CD4-positive, alpha-beta T cell (primary cell): Measurements from ENCODE around the gene DDIT4L. TPM values are rescaled to one million over a fixed set of nuclear protein-coding genes. Genes with fewer than 3 reads are reported as not detected.
"Not testable (repeated sequence)": the region's sequence is repeated elsewhere in the genome, so short reads cannot be mapped to it uniquely, and the experiment has no call there.

ENCODE experiments used
- ATAC-seq: fragments of 200-7000 bp; cut with Tn5 transposase; one replicate; pipeline ENCODE4 v1.10.0; 2022; ENCODE audit warnings: mild to moderate bottlenecking; ENCODE audit not compliant: poor library complexity
- CTCF ChIA-PET: fragments of 350-600 bp; sonication (Branson Sonifier 250); formaldehyde crosslinking; loops from one replicate; lab custom pipeline; 2021; ENCODE audit warnings: antibody characterized with exemption, inconsistent platforms; lab: Charles Lee
- POLR2A ChIA-PET: fragments of 350-600 bp; sonication (Branson Sonifier 250); formaldehyde crosslinking; loops from one replicate; lab custom pipeline; 2021; ENCODE audit warnings: antibody characterized with exemption, inconsistent platforms; lab: Charles Lee
- DNase-seq, 14 experiments: peaks; one replicate each; pipeline ENCODE4 v3.0.0-alpha.2; 2013 to 2020; ENCODE audit warnings: mixed read lengths in 2 of 14
- H3K27ac ChIP-seq, 2 donors: one replicate each; pipeline versions ENCODE4 v1.5.1 to v1.7.0; 2013; ENCODE audit warnings: low read length in 2 of 2, low read depth in 1 of 2, mild to moderate bottlenecking in 1 of 2
- H3K27me3 ChIP-seq, 2 experiments: 1 replicate in 1 of 2; 2 replicates in 1 of 2; pipeline versions ENCODE4 v1.6.1 to v1.7.0; 2013; ENCODE audit warnings: low read length in 2 of 2, control low read depth in 1 of 2, mild to moderate bottlenecking in 1 of 2, moderate library complexity in 1 of 2; ENCODE audit not compliant: insufficient read depth in 2 of 2, control insufficient read depth in 1 of 2
- H3K36me3 ChIP-seq: one replicate; pipeline ENCODE4 v1.6.1; 2013; ENCODE audit warnings: low read length, control low read depth; ENCODE audit not compliant: insufficient read depth
- H3K4me1 ChIP-seq: one replicate; pipeline ENCODE4 v1.6.1; 2013; ENCODE audit warnings: low read length, control low read depth; ENCODE audit not compliant: insufficient read depth
- H3K4me3 ChIP-seq: one replicate; pipeline ENCODE4 v1.5.1; 2013; ENCODE audit warnings: mild to moderate bottlenecking, low read length, moderate library complexity
- H3K9me3 ChIP-seq, 2 experiments: 1 replicate in 1 of 2; 2 replicates in 1 of 2; pipeline versions ENCODE4 v1.6.1 to v1.7.0; 2013; ENCODE audit warnings: low read length in 2 of 2, mild to moderate bottlenecking in 2 of 2, control low read depth in 1 of 2, moderate library complexity in 1 of 2; ENCODE audit not compliant: control insufficient read depth in 1 of 2, insufficient read depth in 1 of 2
- H3K27ac Mint-ChIP-seq: one replicate; pipeline ENCODE4 v1.8.0; 2020; ENCODE audit warnings: mixed read lengths
- H3K27me3 Mint-ChIP-seq: one replicate; pipeline ENCODE4 v1.8.0; 2021; ENCODE audit warnings: mixed read lengths
- H3K36me3 Mint-ChIP-seq: one replicate; pipeline ENCODE4 v1.8.0; 2021; ENCODE audit warnings: low read depth, mixed read lengths
- H3K4me1 Mint-ChIP-seq: one replicate; pipeline ENCODE4 v1.8.0; 2021; ENCODE audit warnings: low read depth, mixed read lengths
- H3K4me3 Mint-ChIP-seq: one replicate; pipeline ENCODE4 v1.8.0; 2020; ENCODE audit warnings: mild to moderate bottlenecking, mixed read lengths
- H3K9me3 Mint-ChIP-seq: one replicate; pipeline ENCODE4 v1.8.0; 2020; ENCODE audit warnings: mixed read lengths
- CTCF ChIP-seq: fragments of 200-600 bp; IDR thresholded peaks from one replicate; pipeline ENCODE4 v1.8.0; 2022; ENCODE audit warnings: antibody characterized with exemption, mild to moderate bottlenecking
- intact Hi-C, 2 experiments: fragments of 100-400 bp; cut with DNase I in 1 of 2; cut with micrococcal nuclease in 1 of 2; formaldehyde crosslinking; loops; one replicate each; pipeline versions ENCODE4 v1.15.1 to v1.9.0; 2023 to 2025; cut with DNase I, micrococcal nuclease
- total RNA-seq, 174 experiments: library from RNA in 2 of 174; stranded (reverse) in 2 of 174; gene quantifications; one replicate each; pipeline ENCODE4 v1.2.3 and lab custom pipeline; 2021 to 2026

Gene DDIT4L
- total RNA-seq, 2 experiments from 2014 or later = not detected

GRCh38 chr4:100206850-100207249 is 16.6 kb upstream of the DDIT4L start:
- ChIA-PET POLR2A (no interaction called here), CTCF (no interaction called here)
- DNase-seq (no peak), ATAC-seq (no peak)
- Mint-ChIP-seq H3K27me3 (peaks cover 31% of the 10 kb centered on the region), H3K36me3 (no peaks in the 10 kb centered on the region), H3K27ac (no peak overlapping the region), H3K4me3 (no peak overlapping the region), H3K4me1 (no peaks in the 10 kb centered on the region), H3K9me3 (no peaks in the 10 kb centered on the region)
- Histone ChIP-seq H3K9me3 (no peaks in the 10 kb centered on the region), H3K4me1 (no peaks in the 10 kb centered on the region), H3K4me3 (no peak overlapping the region), H3K36me3 (no peaks in the 10 kb centered on the region), H3K27ac (no peak overlapping the region), H3K27me3 (peaks cover 0 to 4% of the 10 kb centered on the region in 2 experiments)
- TF ChIP-seq CTCF = no peak
- intact Hi-C loops = no loop called here

- POLR2A ChIA-PET = no interaction called here
- CTCF ChIA-PET = no interaction called here
- ATAC-seq (no peak), DNase-seq (no peak)
- no peaks in the 10 kb centered on the region for H3K4me1 Mint-ChIP-seq
- no peak for TF ChIP-seq CTCF
- H3K9me3 Mint-ChIP-seq = no peaks in the 10 kb centered on the region
- H3K36me3 ChIP-seq = no peaks in the 10 kb centered on the region
- H3K9me3 ChIP-seq = no peaks in the 10 kb centered on the region
- intact Hi-C loops = no loop called here
- H3K4me1 ChIP-seq = no peaks in the 10 kb centered on the region
- no peak overlapping the region for H3K4me3 ChIP-seq
- no peak overlapping the region for H3K27ac ChIP-seq
- H3K27me3 Mint-ChIP-seq = peaks cover 5% of the 10 kb centered on the region
- no peak overlapping the region for H3K4me3 Mint-ChIP-seq
- no peaks in the 10 kb centered on the region for H3K36me3 Mint-ChIP-seq
- H3K27me3 ChIP-seq = no peaks in the 10 kb centered on the region
- no peak overlapping the region for H3K27ac Mint-ChIP-seq
Observed at GRCh38 chr4:100198061-100198460, 7.8 kb upstream of the DDIT4L start.

- POLR2A ChIA-PET, H3K36me3 ChIP-seq, H3K27me3 ChIP-seq, H3K4me3 ChIP-seq, H3K27ac Mint-ChIP-seq, H3K4me1 ChIP-seq, H3K4me1 Mint-ChIP-seq, CTCF ChIA-PET, intact Hi-C loops, H3K27ac ChIP-seq, H3K36me3 Mint-ChIP-seq, H3K9me3 ChIP-seq, DNase-seq, H3K4me3 Mint-ChIP-seq, H3K9me3 Mint-ChIP-seq, ATAC-seq: not testable (repeated sequence)
- peaks cover 17% of the 10 kb centered on the region for H3K27me3 Mint-ChIP-seq
Observed at GRCh38 chr4:100196388-100197071, 6.3 kb upstream of the DDIT4L start.
